Middle frontal gyrus (tissue), 1 donor: ENCODE measurements around the gene ULBP2.
A peak's percentile ranks its signal among the peaks of the same experiment; 100 is the strongest.

Source experiments
- DNase-seq: peaks from one replicate; pipeline ENCODE4 v3.0.0-alpha.2; 2015; ENCODE audit warnings: low spot score; ENCODE audit errors: extremely low spot score

ULBP2 gene

GRCh38 chr6:149941583-149942460 lies at the start of gene ULBP2:
TSS of gene ULBP2 (plus strand) at chr6:149942014. CDS start at chr6:149942073, 59 bp downstream.
- DNase-seq, result peak; percentile 69

GRCh38 chr6:149895048-149895590 lies 46.7 kb upstream of the ULBP2 start:
- DNase-seq, result no peak

GRCh38 chr6:149895833-149896271 lies 46.0 kb upstream of the ULBP2 start:
- DNase-seq, result no peak

GRCh38 chr6:149896491-149896890 lies 45.3 kb upstream of the ULBP2 start:
- no peak for DNase-seq

- no peak for DNase-seq
These were observed 44.7 kb upstream of the ULBP2 start for GRCh38 chr6:149897015-149897697.

- no peak for DNase-seq
These were observed 43.7 kb upstream of the ULBP2 start, which contains the start of gene RAET1E for GRCh38 chr6:149897855-149898744. TSS of gene RAET1E (minus strand) at chr6:149898113. CDS start at chr6:149890901, 7,212 bp downstream.

- no peak for DNase-seq
These were observed 42.8 kb upstream of the ULBP2 start for GRCh38 chr6:149898966-149899365.

- no peak for DNase-seq
These were observed 42.3 kb upstream of the ULBP2 start for GRCh38 chr6:149899486-149899885.

GRCh38 chr6:149899926-149900619 lies 41.7 kb upstream of the ULBP2 start:
- no peak for DNase-seq

- no peak for DNase-seq
These were observed 41.0 kb upstream of the ULBP2 start for GRCh38 chr6:149900620-149901443.

GRCh38 chr6:149901444-149902140 lies 40.2 kb upstream of the ULBP2 start:
- DNase-seq, result no peak

- no peak for DNase-seq
These were observed 37.7 kb upstream of the ULBP2 start for GRCh38 chr6:149903938-149904611.

GRCh38 chr6:149904661-149905370 lies 37.0 kb upstream of the ULBP2 start:
- DNase-seq, result no peak

- no peak for DNase-seq
These were observed 36.4 kb upstream of the ULBP2 start for GRCh38 chr6:149905371-149905910.

GRCh38 chr6:149905911-149906371 lies 35.9 kb upstream of the ULBP2 start:
- DNase-seq, result no peak

- DNase-seq, result no peak
These were observed 35.4 kb upstream of the ULBP2 start for GRCh38 chr6:149906405-149906804.

GRCh38 chr6:149907317-149907716 lies 34.5 kb upstream of the ULBP2 start:
- no peak for DNase-seq
